ENCODE results near the gene KCNK4. TPM values are rescaled to one million over a fixed set of nuclear protein-coding genes. Genes with fewer than 3 reads are reported as not detected.

KCNK4 gene
- polyA plus RNA-seq, 2 of the 4 experiments (the other 2 are of a cell fraction) = 0.12 TPM; not detected in 1

DNA sequence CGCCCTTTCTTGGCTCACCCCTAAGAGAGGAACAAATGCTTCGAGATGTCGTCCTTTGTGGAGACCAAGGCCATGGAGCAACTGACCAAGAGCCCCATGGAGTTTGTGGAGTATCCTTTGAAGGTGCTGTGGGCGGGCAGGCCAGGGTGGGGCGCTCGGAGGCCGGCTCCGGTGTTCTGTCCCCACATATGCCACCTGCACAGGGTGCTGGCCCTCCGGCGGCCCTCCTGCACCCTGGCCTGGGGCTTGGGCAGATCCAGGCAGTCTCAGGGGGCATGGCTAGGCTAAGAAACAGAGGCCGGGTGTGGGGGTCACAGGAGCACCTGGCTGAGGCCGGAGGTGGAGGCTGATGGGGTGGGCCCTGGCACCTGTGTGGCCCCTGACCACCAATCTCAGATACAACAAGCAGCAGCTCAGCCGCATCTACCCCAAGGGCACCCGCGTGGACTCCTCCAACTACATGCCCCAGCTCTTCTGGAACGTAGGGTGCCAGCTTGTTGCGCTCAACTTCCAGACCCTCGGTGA, 29.5 kb upstream of the KCNK4 start:
- no peak for ATAC-seq
- Histone ChIP-seq H3K9me3 (no peaks in the 10 kb centered on the region), H3K4me1 (peaks cover 2% of the 10 kb centered on the region; the same call in 1 of the 3 replicates), H3K4me3 (no peak overlapping the region), H3K4me2 (no peak overlapping the region), H3K27ac (no peak overlapping the region)
- DNase-seq (ENCODE audit: low read depth in 1 of 2, low spot score in 1 of 2) = no peak
- ChIA-PET POLR2A (no interaction called here), CTCF (interaction anchor here (13.4 to 16.0 kb wide), 2 partner anchors 14 to 41 kb away, joined by 220 read pairs; partner anchors contain the start of genes CATSPERZ, ESRRA, PLCB3 and PPP1R14B)
- 93% methylated on average over 13 of the region's 18 CpGs for whole genome bisulfite sequencing (ENCODE audit: missing lambda C conversion rate)
- FAIRE-seq = no peak
- TF ChIP-seq JUNB (IDR thresholded peaks at IDR 0.05) = no peak
- TF ChIP-seq, protein P1, sequence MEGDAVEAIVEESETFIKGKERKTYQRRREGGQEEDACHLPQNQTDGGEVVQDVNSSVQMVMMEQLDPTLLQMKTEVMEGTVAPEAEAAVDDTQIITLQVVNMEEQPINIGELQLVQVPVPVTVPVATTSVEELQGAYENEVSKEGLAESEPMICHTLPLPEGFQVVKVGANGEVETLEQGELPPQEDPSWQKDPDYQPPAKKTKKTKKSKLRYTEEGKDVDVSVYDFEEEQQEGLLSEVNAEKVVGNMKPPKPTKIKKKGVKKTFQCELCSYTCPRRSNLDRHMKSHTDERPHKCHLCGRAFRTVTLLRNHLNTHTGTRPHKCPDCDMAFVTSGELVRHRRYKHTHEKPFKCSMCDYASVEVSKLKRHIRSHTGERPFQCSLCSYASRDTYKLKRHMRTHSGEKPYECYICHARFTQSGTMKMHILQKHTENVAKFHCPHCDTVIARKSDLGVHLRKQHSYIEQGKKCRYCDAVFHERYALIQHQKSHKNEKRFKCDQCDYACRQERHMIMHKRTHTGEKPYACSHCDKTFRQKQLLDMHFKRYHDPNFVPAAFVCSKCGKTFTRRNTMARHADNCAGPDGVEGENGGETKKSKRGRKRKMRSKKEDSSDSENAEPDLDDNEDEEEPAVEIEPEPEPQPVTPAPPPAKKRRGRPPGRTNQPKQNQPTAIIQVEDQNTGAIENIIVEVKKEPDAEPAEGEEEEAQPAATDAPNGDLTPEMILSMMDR (IDR thresholded peaks at IDR 0.05) = no peak
- no peak for TF ChIP-seq MAFK (IDR thresholded peaks at IDR 0.05; ENCODE audit: partially characterized antibody)
- no peak for TF ChIP-seq NR3C1 (IDR thresholded peaks at IDR 0.05)
- no peak for TF ChIP-seq GATA3 (IDR thresholded peaks at IDR 0.05; ENCODE audit: borderline replicate concordance)
- TF ChIP-seq, protein P2, sequence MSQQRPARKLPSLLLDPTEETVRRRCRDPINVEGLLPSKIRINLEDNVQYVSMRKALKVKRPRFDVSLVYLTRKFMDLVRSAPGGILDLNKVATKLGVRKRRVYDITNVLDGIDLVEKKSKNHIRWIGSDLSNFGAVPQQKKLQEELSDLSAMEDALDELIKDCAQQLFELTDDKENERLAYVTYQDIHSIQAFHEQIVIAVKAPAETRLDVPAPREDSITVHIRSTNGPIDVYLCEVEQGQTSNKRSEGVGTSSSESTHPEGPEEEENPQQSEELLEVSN (IDR thresholded peaks at IDR 0.05; ENCODE audit: borderline replicate concordance, low read depth) = no peak
- TF ChIP-seq ZC3H11A (IDR thresholded peaks at IDR 0.05) = no peak
- no peak for TF ChIP-seq KDM1A (IDR thresholded peaks at IDR 0.05; ENCODE audit: low read depth)
- TF ChIP-seq RCOR1 (IDR thresholded peaks at IDR 0.05; ENCODE audit: low read depth, low read length) = no peak
- no peak for TF ChIP-seq TFCP2L1 (CRISPR knock-in tag; IDR thresholded peaks at IDR 0.05)
- no peak for TF ChIP-seq NFE2L2 (conservative IDR thresholded peaks at IDR 0.05; ENCODE audit: low read length)
- TF ChIP-seq KDM5A (IDR thresholded peaks at IDR 0.05) = no peak
- no peak for TF ChIP-seq HOXB13 (CRISPR knock-in tag; IDR thresholded peaks at IDR 0.05; ENCODE audit: low read depth)

DNA sequence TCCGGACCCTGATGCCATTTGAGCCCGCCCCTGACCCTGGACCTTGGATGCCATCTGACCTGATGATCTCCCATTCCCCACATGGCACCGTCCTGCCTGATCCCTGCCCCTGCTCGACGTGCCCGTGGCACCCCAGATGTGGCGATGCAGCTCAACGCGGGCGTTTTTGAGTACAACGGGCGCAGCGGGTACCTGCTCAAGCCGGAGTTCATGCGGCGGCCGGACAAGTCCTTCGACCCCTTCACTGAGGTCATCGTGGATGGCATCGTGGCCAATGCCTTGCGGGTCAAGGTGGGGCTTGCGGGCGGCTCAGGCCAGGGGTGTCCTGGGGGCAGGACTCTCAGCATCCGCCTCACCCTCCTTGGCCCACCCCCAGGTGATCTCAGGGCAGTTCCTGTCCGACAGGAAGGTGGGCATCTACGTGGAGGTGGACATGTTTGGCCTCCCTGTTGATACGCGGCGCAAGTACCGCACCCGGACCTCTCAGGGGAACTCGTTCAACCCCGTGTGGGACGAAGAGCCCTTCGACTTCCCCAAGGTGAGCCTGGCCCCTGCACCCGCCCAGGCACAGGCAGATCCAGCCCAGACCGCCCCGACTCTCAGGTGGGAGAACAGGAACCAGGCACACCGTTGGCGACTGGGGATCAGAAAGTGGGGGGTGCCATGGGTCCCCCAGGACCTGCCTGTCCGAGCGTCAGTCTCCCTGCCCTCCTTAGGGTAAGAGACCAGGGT, 28.7 kb upstream of the KCNK4 start:
- Histone ChIP-seq H3K4me3 (no peak overlapping the region), H3K4me2 (no peak overlapping the region), H3K27ac (no peak overlapping the region), H3K9me3 (no peaks in the 10 kb centered on the region), H3K4me1 (no peaks in the 10 kb centered on the region)
- POLR2A ChIA-PET = interaction anchor here (1.7 kb wide), 1 partner anchor 42 kb away, joined by 6 read pairs; no protein-coding TSS in a partner anchor
- no peak for ATAC-seq
- FAIRE-seq = no peak
- TF ChIP-seq MAFK (IDR thresholded peaks at IDR 0.05; ENCODE audit: partially characterized antibody) (no peak), ZNF302 (CRISPR knock-in tag; IDR thresholded peaks at IDR 0.05) (no peak), HOXA7 (CRISPR knock-in tag; IDR thresholded peaks at IDR 0.05) (no peak), CBX2 (IDR thresholded peaks at IDR 0.05; ENCODE audit: borderline replicate concordance, low read depth) (no peak), HEYL (CRISPR knock-in tag; IDR thresholded peaks at IDR 0.05) (no peak), ESRRA (IDR thresholded peaks at IDR 0.05; ENCODE audit: borderline replicate concordance, low read length) (no peak), RNF2 (IDR thresholded peaks at IDR 0.05; ENCODE audit: borderline replicate concordance, low read depth) (no peak), HOXB13 (CRISPR knock-in tag; IDR thresholded peaks at IDR 0.05; ENCODE audit: low read depth) (no peak), TP53 (CRISPR knock-in tag; IDR thresholded peaks at IDR 0.05) (no peak), FOXS1 (CRISPR knock-in tag; IDR thresholded peaks at IDR 0.05) (no peak), RCOR1 (IDR thresholded peaks at IDR 0.05; ENCODE audit: low read depth, low read length) (no peak), RARB (CRISPR knock-in tag; IDR thresholded peaks at IDR 0.05) (no peak), ZC3H11A (IDR thresholded peaks at IDR 0.05) (no peak), KDM1A (IDR thresholded peaks at IDR 0.05; ENCODE audit: low read depth) (no peak), CHD2 (IDR thresholded peaks at IDR 0.05; ENCODE audit: low read length, partially characterized antibody) (no peak)
- TF ChIP-seq, protein P3, sequence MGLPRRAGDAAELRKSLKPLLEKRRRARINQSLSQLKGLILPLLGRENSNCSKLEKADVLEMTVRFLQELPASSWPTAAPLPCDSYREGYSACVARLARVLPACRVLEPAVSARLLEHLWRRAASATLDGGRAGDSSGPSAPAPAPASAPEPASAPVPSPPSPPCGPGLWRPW (IDR thresholded peaks at IDR 0.05) = no peak
- TF ChIP-seq, protein P4, sequence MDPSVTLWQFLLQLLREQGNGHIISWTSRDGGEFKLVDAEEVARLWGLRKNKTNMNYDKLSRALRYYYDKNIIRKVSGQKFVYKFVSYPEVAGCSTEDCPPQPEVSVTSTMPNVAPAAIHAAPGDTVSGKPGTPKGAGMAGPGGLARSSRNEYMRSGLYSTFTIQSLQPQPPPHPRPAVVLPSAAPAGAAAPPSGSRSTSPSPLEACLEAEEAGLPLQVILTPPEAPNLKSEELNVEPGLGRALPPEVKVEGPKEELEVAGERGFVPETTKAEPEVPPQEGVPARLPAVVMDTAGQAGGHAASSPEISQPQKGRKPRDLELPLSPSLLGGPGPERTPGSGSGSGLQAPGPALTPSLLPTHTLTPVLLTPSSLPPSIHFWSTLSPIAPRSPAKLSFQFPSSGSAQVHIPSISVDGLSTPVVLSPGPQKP (IDR thresholded peaks at IDR 0.05; ENCODE audit: low read depth, low read length) = no peak
- TF ChIP-seq, protein P1 (IDR thresholded peaks at IDR 0.05) = no peak
- TF ChIP-seq, protein P5, sequence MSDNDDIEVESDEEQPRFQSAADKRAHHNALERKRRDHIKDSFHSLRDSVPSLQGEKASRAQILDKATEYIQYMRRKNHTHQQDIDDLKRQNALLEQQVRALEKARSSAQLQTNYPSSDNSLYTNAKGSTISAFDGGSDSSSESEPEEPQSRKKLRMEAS (IDR thresholded peaks at IDR 0.05) = no peak
- DNase-seq (ENCODE audit: low read depth in 1 of 2, low spot score in 1 of 2) = no peak
- CTCF ChIA-PET = interaction anchor here (0.9 to 16.0 kb wide), 5 partner anchors 9 to 57 kb away, joined by 3 to 220 read pairs (median 4); partner anchors contain the start of genes CATSPERZ, ESRRA, PLCB3 and PPP1R14B
- 94% methylated on average over 32 of the region's 42 CpGs for WGBS (ENCODE audit: missing lambda C conversion rate)

Measured in A549 (cell line).